ENCODE data around the gene HPS4.
"Not testable (repeated sequence)": the region's sequence is repeated elsewhere in the genome, so short reads cannot be mapped to it uniquely, and the experiment has no call there.

The HPS4 gene

DNA sequence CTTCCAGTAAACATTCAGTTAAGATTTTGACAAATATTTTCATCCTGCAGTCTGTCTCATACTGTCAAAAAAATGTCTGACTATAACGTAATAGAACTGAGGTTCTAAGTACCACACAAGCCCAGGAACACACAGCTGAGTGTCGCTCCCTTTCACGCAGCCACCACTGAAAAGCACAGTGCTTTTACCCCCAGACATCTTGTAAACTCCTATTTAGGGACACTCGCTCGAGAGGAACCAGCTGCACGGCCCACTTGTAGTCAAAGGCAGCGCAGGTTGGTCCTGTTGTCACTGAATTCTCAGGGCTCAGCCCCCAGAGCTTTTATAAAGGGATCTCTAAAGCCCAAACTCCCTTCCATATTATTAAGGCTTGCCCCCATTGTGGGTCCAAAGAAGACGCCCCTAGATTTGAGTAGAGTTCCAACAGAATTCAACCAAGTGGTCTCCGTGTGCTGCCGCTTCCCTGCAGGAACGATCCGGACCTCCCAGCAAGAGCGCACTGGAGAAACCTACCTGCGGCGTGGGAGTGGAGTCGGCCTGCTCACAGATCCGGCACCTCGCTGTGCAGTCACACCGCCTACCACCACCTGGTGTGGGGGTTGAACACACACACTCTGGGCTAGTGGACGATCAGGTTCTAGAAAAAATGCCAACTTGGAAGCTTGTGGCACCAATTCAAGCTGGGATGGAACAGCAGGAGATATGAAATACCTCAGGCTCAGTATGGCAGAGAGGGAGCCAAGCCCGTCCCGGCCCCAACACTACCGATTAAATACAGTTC is 31.2 kb downstream of the HPS4 start:
- H3K9me3 ChIP-seq: no peaks in the 10 kb centered on the region
- no peaks in the 10 kb centered on the region for H3K4me1 ChIP-seq
- peaks cover 33% of the 10 kb centered on the region for H3K36me3 ChIP-seq (replicated peaks)
- in situ Hi-C loops (cut with MboI; ENCODE audit: low sequenced_read_pairs): no loop called here
- no peak overlapping the region for H3K4me3 ChIP-seq
- DNase-seq (ENCODE audit: low spot score in 2 of 2): no peak
- no peaks in the 10 kb centered on the region for H3K27me3 ChIP-seq (ENCODE audit: low read depth)

DNA sequence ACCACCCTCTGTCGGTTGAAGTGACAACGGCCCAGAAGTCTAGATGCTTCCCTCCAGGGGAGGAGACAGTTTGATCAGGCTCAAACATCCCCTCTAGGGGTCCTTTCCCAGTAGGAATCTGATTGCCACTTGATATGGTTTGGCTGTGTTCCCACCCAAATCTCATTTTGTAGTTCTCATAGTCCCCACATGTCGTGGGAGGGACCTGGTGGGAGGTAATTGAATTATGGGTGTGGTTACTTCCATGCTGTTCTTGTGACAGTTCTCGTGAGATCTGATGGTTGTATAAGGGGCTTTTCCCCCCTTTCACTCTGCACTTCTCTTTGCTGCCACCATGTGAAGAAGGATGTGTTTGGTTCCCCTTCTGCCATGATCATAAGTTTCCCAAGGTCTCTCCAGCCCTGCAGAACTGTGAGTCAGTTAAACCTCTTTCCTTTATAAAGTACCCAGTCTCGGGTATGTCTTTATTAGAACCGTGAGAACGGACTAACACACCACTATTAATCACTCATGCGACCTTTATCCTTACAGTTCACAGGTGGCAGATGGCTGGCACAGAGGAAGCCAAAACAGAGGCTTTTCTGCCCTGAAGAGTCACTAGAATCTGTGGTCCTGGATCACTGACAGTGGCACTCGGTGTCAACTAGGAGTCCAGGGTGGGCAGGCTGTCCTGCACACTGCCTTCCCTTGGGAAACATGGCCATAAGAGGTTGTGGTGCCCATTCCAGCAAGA is 33.0 kb downstream of the HPS4 start:
- Histone ChIP-seq H3K4me1 (no peaks in the 10 kb centered on the region), H3K4me3 (no peak overlapping the region), H3K36me3 (replicated peaks) (peaks cover 25% of the 10 kb centered on the region), H3K9me3 (no peaks in the 10 kb centered on the region), H3K27me3 (ENCODE audit: low read depth) (no peaks in the 10 kb centered on the region)
- no peak for DNase-seq (ENCODE audit: low spot score in 2 of 2)
- in situ Hi-C loops (cut with MboI; ENCODE audit: low sequenced_read_pairs): no loop called here

DNA sequence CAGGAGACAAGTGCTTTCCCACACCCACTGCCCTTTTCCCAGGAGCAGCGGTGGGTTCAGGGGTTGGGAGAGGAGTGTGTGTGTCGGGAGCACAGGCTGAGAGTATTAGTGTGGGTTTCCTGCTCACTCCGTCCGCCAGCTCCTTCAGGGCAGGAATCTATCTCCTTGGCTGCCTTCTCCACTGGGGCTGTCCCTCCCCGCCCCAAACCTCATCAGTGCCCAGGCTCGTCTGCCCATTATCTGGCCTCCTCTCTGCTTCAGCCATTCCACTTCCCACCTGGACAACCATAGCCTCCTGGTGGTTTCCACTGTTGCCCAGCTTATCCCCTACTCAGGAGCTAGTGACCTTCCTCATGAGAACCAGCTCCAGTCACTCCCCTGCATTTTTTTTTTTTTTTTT is 34.6 kb downstream of the HPS4 start:
- Histone ChIP-seq H3K4me3 (no peak overlapping the region), H3K27me3 (ENCODE audit: low read depth) (no peaks in the 10 kb centered on the region), H3K36me3 (replicated peaks) (peaks cover 18% of the 10 kb centered on the region), H3K9me3 (no peaks in the 10 kb centered on the region), H3K4me1 (no peaks in the 10 kb centered on the region)
- in situ Hi-C loops (cut with MboI; ENCODE audit: low sequenced_read_pairs): no loop called here
- no peak for DNase-seq (ENCODE audit: low spot score in 2 of 2)

DNA sequence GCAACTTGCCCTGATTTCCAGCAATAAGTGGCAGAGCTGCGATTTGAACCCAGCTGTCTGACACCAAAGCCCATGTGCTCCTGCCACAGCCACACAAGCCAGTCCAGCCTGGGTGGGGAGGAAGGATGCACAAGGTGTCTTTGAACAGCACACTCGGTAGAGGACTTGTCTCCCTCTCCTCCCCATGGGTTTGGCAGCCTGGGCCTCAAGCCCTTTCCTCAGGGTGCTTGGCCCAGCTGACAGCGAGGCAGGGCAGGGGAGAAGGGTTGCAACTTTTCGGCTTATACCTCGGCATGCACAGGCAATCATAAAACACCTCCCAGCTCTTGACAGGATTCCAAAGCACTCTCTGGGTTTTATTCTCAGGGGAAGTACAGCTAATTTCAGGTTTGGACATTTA is 35.2 kb downstream of the HPS4 start:
- in situ Hi-C loops (cut with MboI; ENCODE audit: low sequenced_read_pairs): no loop called here
- Histone ChIP-seq H3K36me3 (replicated peaks) (peaks cover 16% of the 10 kb centered on the region), H3K4me1 (no peaks in the 10 kb centered on the region), H3K9me3 (no peaks in the 10 kb centered on the region), H3K27me3 (ENCODE audit: low read depth) (no peaks in the 10 kb centered on the region), H3K4me3 (no peak overlapping the region)
- no peak for DNase-seq (ENCODE audit: low spot score in 2 of 2)

DNA sequence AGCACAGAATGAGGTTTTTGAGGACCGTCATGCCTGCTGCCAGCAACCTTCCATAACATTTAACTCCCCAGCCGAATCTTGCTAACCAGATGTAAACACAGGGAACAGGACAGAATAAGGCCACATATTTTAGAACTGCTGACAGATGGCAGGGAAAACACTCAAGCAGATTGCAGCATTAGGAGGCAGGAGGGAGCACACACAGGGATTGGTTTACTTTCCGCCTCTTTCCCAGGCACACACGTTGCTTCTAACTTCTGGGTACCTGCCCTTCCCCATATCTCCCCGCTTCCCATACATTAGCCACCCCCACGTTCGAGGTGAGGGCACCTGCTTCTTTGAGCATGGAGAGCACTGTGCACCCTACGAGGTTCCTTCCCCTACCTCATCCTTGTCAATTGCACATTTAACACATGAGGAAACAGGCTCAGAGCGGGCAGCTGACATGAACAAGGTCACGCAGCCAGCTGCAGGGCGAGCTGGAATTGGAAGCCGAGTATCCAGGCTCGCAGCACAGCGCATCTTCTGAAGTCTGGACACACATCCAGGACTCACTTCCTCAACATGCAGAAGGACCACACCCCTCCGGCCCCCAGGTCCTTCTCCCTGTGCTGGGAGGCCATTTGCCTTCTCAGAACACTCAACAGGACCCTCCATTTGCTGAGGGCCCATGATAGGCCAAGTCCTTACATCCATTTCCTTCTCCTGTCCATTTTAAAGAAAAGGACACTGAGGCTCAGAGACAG is 35.8 kb downstream of the HPS4 start:
- in situ Hi-C loops (cut with MboI; ENCODE audit: low sequenced_read_pairs): no loop called here
- Histone ChIP-seq H3K27me3 (ENCODE audit: low read depth) (no peaks in the 10 kb centered on the region), H3K4me3 (no peak overlapping the region), H3K36me3 (replicated peaks) (peaks cover 10% of the 10 kb centered on the region), H3K4me1 (no peaks in the 10 kb centered on the region), H3K9me3 (no peaks in the 10 kb centered on the region)
- no peak for DNase-seq (ENCODE audit: low spot score in 2 of 2)

DNA sequence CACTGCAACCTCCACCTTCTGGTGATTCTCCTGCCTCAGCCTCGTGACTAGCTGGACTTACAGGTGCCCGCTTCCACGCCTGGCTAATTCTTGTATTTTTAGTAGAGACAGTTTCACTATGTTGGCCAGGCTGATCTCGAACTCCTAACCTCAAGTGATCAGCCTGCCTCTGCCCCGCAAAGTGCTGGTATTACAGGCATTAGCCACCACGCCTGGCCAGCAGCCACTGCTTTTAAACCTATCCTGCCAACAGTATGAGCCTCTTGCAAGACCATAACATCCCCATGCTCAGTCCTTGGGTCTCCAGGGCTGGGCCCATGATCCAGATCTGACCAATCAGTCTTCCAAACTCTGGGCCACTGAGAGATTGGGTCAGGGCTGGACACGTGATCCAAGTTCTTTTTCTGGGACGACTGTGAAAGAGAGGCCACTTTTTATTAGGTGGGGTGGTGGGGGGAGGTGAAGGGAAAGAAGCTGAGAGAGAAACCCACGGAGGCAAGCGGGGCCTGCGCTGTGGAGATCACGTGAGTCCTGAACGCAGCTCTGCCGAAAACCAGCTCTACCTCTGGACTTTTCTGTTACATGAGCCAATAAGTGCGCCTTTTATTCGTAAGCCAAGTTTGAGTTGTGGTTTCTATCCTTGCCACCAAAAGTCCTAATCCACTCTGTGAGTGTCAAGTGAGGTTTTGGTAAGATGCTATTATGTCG is 36.6 kb downstream of the HPS4 start:
- H3K9me3 ChIP-seq: no peaks in the 10 kb centered on the region
- no peak overlapping the region for H3K4me3 ChIP-seq
- in situ Hi-C loops (cut with MboI; ENCODE audit: low sequenced_read_pairs): no loop called here
- no peaks in the 10 kb centered on the region for H3K4me1 ChIP-seq
- H3K36me3 ChIP-seq (replicated peaks): peaks cover 5% of the 10 kb centered on the region; the same call in 1 of the 2 replicates
- no peak for DNase-seq (ENCODE audit: low spot score in 2 of 2)
- no peaks in the 10 kb centered on the region for H3K27me3 ChIP-seq (ENCODE audit: low read depth)

DNA sequence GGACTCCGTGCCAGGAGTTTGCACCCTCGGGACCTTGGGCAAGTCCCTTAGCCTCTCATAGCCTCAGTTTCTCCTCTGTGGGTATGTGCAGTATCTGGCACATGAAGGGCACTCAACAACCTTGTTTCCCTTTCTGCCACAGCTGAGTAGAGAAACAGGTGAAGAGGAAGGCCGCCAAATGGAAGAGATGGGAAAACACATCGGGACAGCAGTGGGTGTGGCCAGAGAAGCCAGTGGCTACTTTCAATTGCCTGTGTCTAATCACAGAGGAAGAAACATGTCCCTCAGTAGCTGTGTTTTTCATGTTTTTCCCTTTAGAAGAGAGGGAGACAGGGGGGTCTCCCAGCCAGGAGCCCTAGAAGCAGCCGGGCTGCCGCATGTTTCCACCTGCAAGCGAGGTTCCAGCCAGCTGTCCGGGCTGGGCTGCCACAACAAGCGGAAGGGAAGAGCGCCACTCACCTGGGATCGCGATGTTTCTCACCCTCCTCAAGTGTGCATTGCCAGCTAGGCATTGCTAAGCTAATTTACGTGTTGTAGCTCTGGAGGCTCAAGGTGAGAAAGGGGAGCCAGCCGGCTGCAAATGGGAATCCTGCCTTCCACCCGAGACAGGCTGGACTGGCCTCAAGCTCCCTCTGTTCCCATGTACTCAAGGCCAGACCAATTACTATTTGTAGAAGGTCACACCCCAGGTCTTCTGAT is 37.9 kb downstream of the HPS4 start:
- in situ Hi-C loops (cut with MboI; ENCODE audit: low sequenced_read_pairs): no loop called here
- H3K9me3 ChIP-seq: no peaks in the 10 kb centered on the region
- H3K4me1 ChIP-seq: no peaks in the 10 kb centered on the region
- H3K4me3 ChIP-seq: no peak overlapping the region
- no peak for DNase-seq (ENCODE audit: low spot score in 2 of 2)
- H3K36me3 ChIP-seq (replicated peaks): no peaks in the 10 kb centered on the region; the same call in 1 of the 2 replicates
- H3K27me3 ChIP-seq (ENCODE audit: low read depth): no peaks in the 10 kb centered on the region

DNA sequence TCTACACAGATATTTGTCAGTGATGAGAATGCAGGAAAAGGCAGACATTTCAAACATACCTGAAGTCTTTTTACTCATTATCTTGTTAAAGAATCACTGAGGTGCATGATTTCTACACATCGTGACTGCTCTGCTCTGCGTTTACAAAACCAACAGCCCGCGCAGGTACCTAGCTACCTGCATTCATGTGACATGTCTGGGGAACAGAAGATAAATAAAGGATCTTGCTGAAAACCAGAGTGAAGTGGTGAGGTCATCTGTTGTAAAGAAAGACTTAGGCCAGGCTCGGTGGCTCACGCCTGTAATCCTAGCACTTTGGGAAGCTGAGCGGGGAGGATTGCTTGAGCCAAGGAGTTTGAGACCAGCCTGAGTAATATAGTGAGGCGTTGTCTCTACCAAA is 38.8 kb downstream of the HPS4 start:
- in situ Hi-C loops (cut with MboI; ENCODE audit: low sequenced_read_pairs): no loop called here
- H3K4me1 ChIP-seq: no peaks in the 10 kb centered on the region

DNA sequence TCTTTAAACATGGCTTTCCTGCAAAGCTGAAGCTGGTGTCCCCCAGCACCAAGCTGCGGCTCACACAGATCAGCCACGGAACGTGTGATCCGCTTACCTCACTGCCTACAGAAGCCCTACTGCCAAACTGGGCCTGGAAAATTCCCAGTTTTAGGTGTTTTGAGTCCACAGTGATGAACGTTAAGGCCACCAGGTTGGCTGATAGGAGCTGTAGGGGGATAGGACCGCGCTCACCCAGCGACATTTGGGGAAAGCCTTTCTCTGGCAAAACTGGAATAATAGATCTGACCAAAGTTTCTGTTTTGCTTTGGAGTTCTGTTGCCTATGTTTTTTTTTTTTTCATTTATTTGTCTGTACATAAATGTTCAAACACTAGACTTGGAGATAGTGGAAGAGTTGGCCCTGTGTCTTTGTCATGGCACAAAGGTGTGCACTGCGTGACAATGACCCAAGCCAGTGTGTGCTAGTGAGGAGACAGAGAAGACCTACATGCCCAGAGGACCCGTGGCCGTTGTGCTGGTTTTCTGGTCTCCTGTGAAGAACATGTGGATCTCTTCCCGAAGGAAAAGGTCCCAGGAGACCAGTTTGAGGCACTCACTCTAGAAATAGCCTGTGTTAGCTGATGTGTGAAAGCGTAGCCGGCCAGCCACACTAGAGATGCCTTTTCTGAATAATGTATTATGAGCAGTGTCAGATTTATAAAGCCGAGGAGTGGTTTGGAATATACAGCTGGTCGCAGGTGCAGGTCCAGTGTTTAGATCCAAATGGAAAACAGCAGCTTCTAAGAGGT is 39.5 kb downstream of the HPS4 start:
- no peak for DNase-seq (ENCODE audit: low spot score in 2 of 2)
- H3K36me3 ChIP-seq (replicated peaks): no peaks in the 10 kb centered on the region
- in situ Hi-C loops (cut with MboI; ENCODE audit: low sequenced_read_pairs): no loop called here

More for the DNA sequence above, 38.8 kb downstream of the HPS4 start:
- no peak for DNase-seq (ENCODE audit: low spot score in 2 of 2)
- Histone ChIP-seq H3K9me3 (no peaks in the 10 kb centered on the region), H3K36me3 (replicated peaks) (no peaks in the 10 kb centered on the region), H3K27me3 (ENCODE audit: low read depth) (no peaks in the 10 kb centered on the region), H3K4me3 (no peak overlapping the region)

DNA sequence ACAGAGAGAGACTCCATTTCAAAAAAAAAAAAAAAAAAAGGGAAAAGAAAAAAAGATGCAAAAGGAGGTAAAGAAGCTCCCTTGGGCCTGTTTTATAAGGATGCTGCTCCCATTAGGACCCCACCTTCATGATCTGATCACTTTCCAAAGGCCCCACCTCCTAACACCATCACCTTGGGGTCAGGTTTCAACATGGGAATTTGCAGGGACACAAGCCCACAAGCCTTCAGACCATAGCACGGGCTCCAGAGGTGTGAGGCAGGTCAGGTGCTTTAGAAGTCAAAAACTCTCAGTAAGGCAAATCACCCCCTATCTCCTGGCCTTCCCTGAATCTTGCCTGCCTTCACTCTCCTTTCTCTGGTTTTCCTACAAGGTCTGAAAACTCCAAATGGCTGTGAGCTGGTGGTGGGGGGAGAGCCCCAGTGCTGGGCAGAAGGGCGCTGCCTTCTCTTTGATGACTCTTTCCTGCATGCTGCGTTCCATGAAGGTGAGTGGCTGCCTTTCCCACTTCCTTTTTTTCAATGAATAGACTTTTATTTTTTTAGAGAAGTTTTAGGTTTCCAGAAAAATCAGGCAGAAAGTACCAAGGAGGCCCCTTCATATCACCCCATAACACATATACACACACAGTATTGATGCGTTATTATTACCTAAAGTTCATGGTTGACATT is 41.4 kb downstream of the HPS4 start:
- Histone ChIP-seq H3K9me3 (no peaks in the 10 kb centered on the region), H3K27me3 (ENCODE audit: low read depth) (no peaks in the 10 kb centered on the region), H3K4me3 (no peak overlapping the region), H3K36me3 (replicated peaks) (no peaks in the 10 kb centered on the region), H3K4me1 (peaks cover 5% of the 10 kb centered on the region)
- no peak for DNase-seq (ENCODE audit: low spot score in 2 of 2)
- in situ Hi-C loops (cut with MboI; ENCODE audit: low sequenced_read_pairs): no loop called here

More for the DNA sequence above, 39.5 kb downstream of the HPS4 start:
- Histone ChIP-seq H3K27me3 (ENCODE audit: low read depth) (no peaks in the 10 kb centered on the region), H3K4me3 (no peak overlapping the region), H3K4me1 (no peaks in the 10 kb centered on the region), H3K9me3 (no peaks in the 10 kb centered on the region)

DNA sequence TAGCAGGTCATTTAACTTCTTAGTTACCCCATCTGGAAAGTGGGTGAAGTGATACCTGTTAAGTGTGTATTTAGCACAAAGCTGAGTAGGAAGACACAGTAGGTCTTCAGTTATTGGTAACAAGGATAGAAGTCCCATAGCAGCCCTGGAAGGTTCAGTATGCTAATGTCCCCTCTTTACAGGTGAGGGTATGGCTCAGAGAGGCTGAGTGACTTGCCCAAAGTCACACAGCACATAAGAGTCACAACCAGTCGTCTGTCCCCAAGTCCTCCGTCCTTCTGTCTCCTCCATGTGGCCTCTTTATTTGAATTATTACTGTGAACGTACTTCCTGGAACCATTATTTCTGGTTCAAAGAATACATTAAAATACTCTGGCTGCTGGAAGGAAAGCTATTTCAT is 44.0 kb downstream of the HPS4 start:
- DNase-seq (ENCODE audit: low spot score in 2 of 2): no peak
- Histone ChIP-seq H3K9me3 (no peaks in the 10 kb centered on the region), H3K4me3 (no peak overlapping the region), H3K27me3 (ENCODE audit: low read depth) (no peaks in the 10 kb centered on the region), H3K36me3 (replicated peaks) (no peaks in the 10 kb centered on the region), H3K4me1 (peaks cover 5% of the 10 kb centered on the region)
- in situ Hi-C loops (cut with MboI; ENCODE audit: low sequenced_read_pairs): no loop called here

DNA sequence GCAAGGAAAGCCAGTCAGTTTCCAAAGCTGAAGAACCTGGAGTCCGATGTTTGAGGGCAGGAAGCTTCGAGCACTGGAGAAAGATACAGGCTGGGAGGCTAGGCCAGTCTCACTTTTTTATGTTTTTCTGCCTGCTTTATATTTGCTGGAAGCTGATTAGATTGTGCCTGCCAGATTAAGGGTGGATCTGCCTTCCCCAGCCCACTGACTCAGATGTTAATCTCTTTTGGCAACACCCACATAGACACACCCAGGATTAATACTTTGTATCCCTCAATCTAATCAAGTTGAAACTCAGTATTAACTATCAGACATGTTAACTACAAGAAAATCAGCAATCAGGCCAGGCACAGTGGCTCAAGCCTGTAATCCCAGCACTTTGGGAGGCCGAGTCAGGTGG is 44.8 kb downstream of the HPS4 start:
- DNase-seq (ENCODE audit: low spot score in 2 of 2); H3K9me3 ChIP-seq; H3K4me1 ChIP-seq; H3K27me3 ChIP-seq (ENCODE audit: low read depth); in situ Hi-C loops (cut with MboI; ENCODE audit: low sequenced_read_pairs); H3K36me3 ChIP-seq (replicated peaks); H3K4me3 ChIP-seq: not testable (repeated sequence)
